Choroid plexus epithelial cell (primary cell): ENCODE results near the gene RPL39L.
"Not testable (repeated sequence)": the region's sequence is repeated elsewhere in the genome, so short reads cannot be mapped to it uniquely, and the experiment has no call there.

Experiments
- DNase-seq: peaks from one replicate; pipeline ENCODE4 v3.0.0-alpha.2; 2010; ENCODE audit warnings: low read depth
- H3K4me3 ChIP-seq: 2 replicates; pipeline ENCODE4 v1.5.1; 2011; ENCODE audit warnings: low read depth, mild to moderate bottlenecking, control low read depth, low read length, moderate library complexity
- CTCF ChIP-seq: conservative IDR thresholded peaks from 2 replicates; pipeline ENCODE4 v1.5.1; 2011; ENCODE audit warnings: low read depth, mild to moderate bottlenecking, control low read depth, inconsistent platforms, low read length, moderate library complexity

RPL39L gene

GRCh38 chr3:187183210-187183862, 44.0 kb upstream of the RPL39L start:
- DNase-seq, result peak; percentile 26
- H3K4me3 ChIP-seq, result no peak overlapping the region
- TF ChIP-seq CTCF, result no peak

GRCh38 chr3:187181454-187182170, 42.3 kb upstream of the RPL39L start:
- DNase-seq, result no peak
- H3K4me3 ChIP-seq, result no peak overlapping the region
- no peak for TF ChIP-seq CTCF

- DNase-seq, result no peak
- H3K4me3 ChIP-seq, result no peak overlapping the region
- TF ChIP-seq CTCF, result no peak
Measured at GRCh38 chr3:187172929-187173328, 33.6 kb upstream of the RPL39L start.

GRCh38 chr3:187170911-187171310, 31.6 kb upstream of the RPL39L start:
- not testable (repeated sequence) for H3K4me3 ChIP-seq, DNase-seq

- no peak overlapping the region for H3K4me3 ChIP-seq
- peak; percentile 71 for DNase-seq
- no peak for TF ChIP-seq CTCF
Measured at GRCh38 chr3:187169231-187169960, 30.1 kb upstream of the RPL39L start.

- no peak overlapping the region for H3K4me3 ChIP-seq
- no peak for TF ChIP-seq CTCF
- no peak for DNase-seq
Measured at GRCh38 chr3:187167777-187168176, 28.5 kb upstream of the RPL39L start.

GRCh38 chr3:187166750-187167149, 27.5 kb upstream of the RPL39L start:
- DNase-seq, result no peak
- H3K4me3 ChIP-seq, result no peak overlapping the region
- TF ChIP-seq CTCF, result no peak
